ENCODE data around the gene BABAM2.

- TF ChIP-seq EZH2 (IDR thresholded peaks at IDR 0.05) (no peak), CTCF (IDR thresholded peaks at IDR 0.05) (no peak), EZH2phosphoT487 (IDR thresholded peaks at IDR 0.05) (no peak)
These were observed 85.8 kb downstream of the BABAM2 start for GRCh38 chr2:27976308-27976707.

Data from neural progenitor cell (in vitro differentiated cells).